Activated naive CD4-positive, alpha-beta T cell treated with Interleukin-2 at 50 U/mL for 16 hours (primary cell): Measurements from ENCODE around the gene GJA4.

Experiments
- DNase-seq: peaks from one replicate; pipeline ENCODE4 v3.0.0-alpha.2; 2020

GJA4 gene

DNA sequence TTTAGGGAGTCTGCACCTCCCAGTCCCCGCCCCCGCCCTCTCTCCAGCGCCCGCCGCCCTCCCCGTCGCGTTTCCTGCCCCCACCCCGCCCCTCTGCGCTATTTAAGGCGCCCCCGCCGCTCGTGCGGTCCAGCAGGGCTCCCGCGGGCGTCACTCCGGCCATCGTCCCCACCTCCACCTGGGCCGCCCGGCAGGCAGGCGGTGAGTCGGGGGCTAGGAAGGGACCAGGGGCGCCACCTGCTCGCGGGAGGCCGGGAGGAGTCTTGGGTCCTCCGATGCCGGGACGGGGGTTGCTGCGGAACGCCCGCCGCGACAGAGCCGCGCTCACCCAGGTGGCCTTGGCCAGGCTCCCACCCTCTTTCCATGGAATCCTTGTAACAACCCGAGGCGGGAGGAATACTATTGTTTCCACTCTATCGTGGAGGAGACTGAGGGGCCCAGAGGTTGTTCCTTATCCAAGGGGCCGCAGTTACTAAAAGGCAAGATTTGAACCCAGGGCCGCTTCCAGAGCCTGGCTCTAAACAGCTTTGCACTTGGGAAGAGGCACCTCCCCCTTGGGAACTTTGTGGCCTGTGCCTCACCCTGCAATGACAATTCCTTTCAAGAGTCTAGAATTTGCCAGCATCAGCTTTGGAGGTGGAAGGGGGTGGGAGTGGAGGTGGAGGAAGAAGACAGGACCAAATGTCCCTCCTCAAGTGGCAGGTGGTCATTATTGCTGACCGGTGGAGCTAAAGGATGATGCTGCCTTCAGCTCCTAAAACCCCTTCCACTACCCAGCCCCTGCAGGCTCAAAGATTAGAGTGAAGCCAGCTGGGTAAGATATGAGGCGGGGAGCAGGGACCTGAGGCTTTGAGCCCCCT is at the start of gene GJA4:
GJA4 (plus strand) TSS at position 132 of the 860 bp plus-strand sequence. CDS start 1,215 bp downstream, outside the sequence.
- no peak for DNase-seq

GRCh38 chr1:34743775-34744174 is 49.0 kb upstream of the GJA4 start:
- no peak for DNase-seq

- DNase-seq: no peak
Observed at GRCh38 chr1:34744851-34745250, 47.9 kb upstream of the GJA4 start.

- DNase-seq: no peak
Observed at GRCh38 chr1:34745666-34746065, 47.1 kb upstream of the GJA4 start.

DNA sequence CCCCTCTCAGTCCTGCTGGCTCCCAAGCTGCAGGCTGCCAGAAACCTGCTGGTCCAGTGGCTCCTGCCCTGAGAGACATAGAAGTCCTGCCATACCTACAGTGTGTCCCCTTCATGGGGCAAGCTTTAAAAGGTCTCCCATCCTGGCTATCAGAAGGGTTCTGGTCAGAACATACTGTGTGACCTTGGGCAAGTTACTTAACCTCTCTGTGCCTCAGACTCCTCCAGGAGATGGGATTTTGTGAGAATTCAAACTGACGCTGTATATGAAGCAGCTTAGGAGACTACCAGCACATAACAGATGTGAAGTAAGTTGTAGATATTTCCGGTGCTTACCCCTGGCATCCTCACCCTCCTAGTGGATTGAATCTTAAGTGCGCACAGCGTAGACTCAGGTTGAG is 46.7 kb upstream of the GJA4 start:
- no peak for DNase-seq

DNA sequence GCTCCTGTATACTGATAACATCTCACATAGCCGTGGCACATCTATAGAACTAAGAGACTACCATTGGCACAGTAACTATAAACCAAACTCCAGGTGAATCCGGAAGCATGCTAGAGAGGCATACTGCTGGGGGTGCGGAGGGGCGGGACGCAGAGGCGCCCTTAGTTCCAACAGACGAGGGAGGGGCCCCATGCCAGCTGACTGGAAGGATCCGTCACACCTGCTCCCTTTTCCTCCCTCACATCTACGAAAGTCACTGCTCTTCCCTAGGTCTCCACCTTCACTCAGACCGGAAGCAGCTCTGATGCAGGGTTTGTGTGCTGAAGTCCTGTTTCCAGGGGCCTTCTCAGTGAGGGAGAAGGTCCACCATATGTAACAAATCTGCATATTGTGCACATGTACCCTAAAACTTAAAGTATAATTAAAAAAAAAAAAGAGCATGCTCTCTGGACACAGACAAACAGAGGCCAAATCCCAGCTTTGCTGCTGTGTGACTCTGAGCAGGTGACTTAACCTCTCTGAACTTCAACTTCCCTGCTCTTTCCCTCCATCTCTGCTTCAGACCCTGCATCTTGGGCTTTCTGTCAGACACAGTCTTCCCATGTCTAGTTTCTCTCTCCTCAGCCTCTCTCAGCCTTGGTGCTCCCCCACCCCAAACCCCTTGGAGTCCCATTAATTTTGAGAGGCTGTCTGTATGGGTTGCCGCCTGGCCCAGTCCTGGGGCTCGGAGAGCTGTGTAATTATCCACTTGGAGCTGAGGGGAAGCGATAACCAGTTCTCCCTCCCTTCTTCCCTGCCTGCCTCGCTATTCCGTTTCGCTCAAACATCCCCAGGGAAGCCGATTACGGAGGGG is 45.8 kb upstream of the GJA4 start:
- no peak for DNase-seq

DNA sequence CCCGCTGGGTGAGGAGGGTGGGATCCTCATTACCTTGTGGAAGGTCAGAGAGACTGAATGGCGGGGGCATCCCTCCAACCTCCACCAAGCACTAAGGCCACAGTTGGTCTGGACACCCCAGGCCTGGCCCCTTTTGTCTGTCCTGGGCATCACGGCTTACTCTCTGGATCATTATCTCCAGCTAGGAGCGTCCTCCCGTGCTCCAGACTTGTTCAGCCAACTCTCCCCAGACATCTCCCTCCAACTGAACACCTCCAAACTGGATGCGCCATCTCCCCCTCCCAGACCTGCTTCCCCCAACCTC is 45.2 kb upstream of the GJA4 start:
- no peak for DNase-seq

GRCh38 chr1:34749992-34750391 is 42.8 kb upstream of the GJA4 start:
- no peak for DNase-seq

DNA sequence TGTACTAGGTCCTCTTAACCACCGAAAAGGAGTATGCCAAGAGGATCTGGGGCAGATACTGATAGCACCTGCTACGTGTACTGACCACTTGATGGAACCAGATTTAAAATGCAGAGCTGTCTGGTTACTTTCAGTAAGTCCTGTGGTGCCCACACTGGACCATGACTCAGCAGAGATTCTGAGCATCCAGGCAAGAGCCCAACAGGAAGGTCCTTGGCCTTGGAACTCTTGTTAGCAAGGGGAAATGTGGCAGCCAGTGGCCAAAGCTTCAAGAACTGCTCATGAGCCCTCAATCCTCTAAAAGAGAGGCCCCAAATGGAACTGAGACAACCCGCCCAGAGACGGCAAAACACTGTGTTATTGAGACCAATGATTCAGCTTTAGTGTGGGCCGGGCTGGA is 42.2 kb upstream of the GJA4 start:
- no peak for DNase-seq

- DNase-seq: no peak
Observed at GRCh38 chr1:34753163-34753562, 39.6 kb upstream of the GJA4 start.

GRCh38 chr1:34754964-34755637 is 37.7 kb upstream of the GJA4 start, which contains the start of gene GJB5:
TSS of gene GJB5 (plus strand) at chr1:34755047. CDS start at chr1:34757331, 2,284 bp downstream.
- no peak for DNase-seq

DNA sequence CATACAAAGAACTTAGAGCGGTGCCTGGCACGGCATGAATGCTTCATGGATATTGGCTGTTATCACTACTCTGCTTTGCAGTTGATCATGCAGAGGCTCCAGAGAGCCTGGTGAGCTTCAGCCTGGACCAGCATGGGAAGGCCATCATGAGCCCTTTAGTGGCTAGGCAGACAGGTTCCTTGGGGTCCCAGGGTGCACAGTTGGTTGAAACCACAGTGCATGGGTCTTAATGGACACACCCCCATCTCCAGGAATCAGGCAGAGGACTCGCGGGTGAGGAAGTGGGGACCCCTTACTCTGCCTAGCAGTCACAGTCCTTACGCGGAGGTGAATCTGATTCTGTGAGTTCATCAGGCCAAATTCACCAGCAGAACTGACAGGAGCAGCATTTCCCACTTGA is 36.8 kb upstream of the GJA4 start:
- DNase-seq: no peak

DNA sequence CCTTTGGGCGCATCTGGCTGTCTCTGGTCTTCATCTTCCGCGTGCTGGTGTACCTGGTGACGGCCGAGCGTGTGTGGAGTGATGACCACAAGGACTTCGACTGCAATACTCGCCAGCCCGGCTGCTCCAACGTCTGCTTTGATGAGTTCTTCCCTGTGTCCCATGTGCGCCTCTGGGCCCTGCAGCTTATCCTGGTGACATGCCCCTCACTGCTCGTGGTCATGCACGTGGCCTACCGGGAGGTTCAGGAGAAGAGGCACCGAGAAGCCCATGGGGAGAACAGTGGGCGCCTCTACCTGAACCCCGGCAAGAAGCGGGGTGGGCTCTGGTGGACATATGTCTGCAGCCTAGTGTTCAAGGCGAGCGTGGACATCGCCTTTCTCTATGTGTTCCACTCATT is 35.4 kb upstream of the GJA4 start:
- no peak for DNase-seq

DNA sequence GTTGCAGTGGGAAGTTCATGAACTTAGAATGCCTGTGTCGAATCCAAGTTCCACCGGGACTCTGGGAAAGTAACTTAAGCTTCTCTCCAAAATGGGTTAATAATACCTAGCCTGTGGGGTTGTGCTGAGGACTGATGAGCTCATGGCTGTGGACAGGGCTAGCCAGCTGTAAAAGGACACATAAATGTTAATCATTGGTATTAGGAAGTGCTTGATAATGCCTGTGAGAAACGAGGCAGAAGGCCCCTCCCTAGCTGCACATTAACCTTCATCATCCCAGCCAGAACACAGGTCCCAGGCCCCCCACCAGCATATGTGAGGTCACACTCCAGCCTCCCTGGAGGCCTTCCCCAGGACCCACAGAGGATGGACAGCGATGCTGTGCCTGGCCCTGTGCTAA is 34.0 kb upstream of the GJA4 start:
- DNase-seq: no peak

DNA sequence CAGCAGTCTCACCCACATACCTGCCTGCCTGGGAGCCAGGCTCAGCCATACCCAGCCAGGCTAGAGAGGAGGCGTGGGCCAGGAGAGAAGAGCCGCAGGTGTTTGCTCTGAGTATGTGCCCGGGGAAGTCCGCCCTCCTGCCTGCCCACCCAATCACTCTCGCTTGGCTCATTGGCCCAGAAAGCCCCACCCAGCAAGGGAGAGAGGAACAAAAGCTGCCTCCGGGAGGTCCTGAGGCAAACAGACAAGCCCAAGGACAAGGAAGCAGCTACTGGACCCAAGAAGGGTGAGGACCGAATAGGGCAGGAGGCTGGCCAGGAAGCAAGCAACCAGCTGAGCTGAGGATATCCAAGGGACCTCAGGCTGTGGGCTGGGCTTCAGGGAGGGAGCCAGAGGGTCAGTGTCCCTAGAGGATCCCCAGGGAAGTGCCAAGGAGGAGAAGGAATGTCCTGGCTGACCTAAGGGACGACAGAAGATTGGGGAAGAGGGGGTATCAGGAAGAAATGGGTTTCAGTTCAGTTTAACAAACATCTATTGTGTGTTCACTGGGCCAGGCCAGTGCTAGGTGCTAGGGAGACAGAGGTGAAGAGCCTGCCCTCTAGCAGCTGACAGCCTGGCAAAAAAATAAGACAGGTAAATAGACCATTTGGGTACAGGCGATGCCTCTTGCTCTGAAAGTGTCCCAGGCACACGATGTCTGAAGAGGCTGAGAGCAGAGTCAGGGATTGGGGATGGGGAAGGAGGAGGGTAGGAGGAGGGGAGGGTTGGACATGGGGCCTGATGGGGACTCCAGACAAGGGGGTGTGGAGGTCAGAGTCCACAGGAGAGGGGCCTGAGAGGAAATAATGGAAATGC is 33.1 kb upstream of the GJA4 start, which contains the start of gene GJB4:
GJB4 (plus strand) TSS at position 238 of the 855 bp plus-strand sequence. CDS start 1,515 bp downstream, outside the sequence.
- DNase-seq: no peak

DNA sequence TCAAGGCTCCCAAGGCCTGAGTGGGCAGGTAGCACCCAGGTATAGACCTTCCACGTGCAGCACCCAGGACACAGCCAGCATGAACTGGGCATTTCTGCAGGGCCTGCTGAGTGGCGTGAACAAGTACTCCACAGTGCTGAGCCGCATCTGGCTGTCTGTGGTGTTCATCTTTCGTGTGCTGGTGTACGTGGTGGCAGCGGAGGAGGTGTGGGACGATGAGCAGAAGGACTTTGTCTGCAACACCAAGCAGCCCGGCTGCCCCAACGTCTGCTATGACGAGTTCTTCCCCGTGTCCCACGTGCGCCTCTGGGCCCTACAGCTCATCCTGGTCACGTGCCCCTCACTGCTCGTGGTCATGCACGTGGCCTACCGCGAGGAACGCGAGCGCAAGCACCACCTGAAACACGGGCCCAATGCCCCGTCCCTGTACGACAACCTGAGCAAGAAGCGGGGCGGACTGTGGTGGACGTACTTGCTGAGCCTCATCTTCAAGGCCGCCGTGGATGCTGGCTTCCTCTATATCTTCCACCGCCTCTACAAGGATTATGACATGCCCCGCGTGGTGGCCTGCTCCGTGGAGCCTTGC is 31.5 kb upstream of the GJA4 start:
- no peak for DNase-seq

GRCh38 chr1:34761776-34762307 is 31.0 kb upstream of the GJA4 start:
- DNase-seq: no peak

- no peak for DNase-seq
Observed at GRCh38 chr1:34762474-34763141, 30.2 kb upstream of the GJA4 start.

DNA sequence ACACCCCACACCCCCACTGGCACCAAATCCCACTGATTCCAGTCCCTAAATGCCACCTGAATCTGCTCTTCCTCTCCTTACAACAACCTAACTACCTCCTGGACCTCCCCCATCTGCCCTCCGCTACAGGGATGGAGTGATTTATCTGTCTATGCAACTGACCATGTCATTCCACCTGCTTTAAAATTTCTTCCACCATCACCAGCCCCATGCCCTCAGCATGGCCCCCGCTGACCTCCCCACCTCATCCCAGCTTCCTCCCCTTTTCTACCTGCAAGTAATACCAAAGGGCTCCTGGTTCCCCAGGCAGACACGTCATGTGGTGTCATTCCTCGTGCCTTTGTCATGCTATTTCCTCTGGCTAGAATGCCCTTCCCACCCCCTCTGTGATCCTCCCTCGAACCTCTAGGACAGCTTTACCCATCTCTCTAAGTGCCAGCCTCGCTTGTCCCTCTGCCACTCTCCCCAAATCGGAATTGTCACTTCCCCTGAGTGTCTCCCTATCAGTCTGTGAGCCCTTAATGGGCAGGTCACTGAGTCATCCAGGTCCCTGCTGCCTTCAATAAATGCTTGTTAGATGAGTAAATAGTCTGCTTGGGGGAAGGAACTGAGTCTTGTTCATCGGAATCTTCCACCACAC is 29.5 kb upstream of the GJA4 start:
- no peak for DNase-seq

GRCh38 chr1:34768856-34769255 is 23.9 kb upstream of the GJA4 start:
- no peak for DNase-seq
